GM11168 (cell line): ENCODE data around the gene MYMK.

Experiments
- in situ Hi-C: fragments of 300-500 bp; cut with MboI; formaldehyde crosslinking; loops from one replicate; pipeline ENCODE4 v1.12.0; 2022; ENCODE audit warnings: low sequenced_read_pairs; ENCODE audit not compliant: unreplicated experiment

The MYMK gene

GRCh38 chr9:133558191-133559126, 33.7 kb upstream of the MYMK start:
- in situ Hi-C loops, result no loop called here

- in situ Hi-C loops, result no loop called here
These were observed 32.8 kb upstream of the MYMK start for GRCh38 chr9:133557581-133557980.

- in situ Hi-C loops, result no loop called here
These were observed 31.6 kb upstream of the MYMK start for GRCh38 chr9:133556354-133556753.

- in situ Hi-C loops, result no loop called here
These were observed 30.0 kb upstream of the MYMK start for GRCh38 chr9:133554729-133555128.

GRCh38 chr9:133553973-133554713, 29.4 kb upstream of the MYMK start:
- in situ Hi-C loops, result no loop called here

GRCh38 chr9:133553123-133553522, 28.4 kb upstream of the MYMK start:
- in situ Hi-C loops, result no loop called here

GRCh38 chr9:133552236-133552635, 27.5 kb upstream of the MYMK start:
- in situ Hi-C loops, result no loop called here

GRCh38 chr9:133551446-133551845, 26.7 kb upstream of the MYMK start:
- in situ Hi-C loops, result no loop called here

- in situ Hi-C loops, result loop anchor here (25.0 kb wide), 1 partner anchor 465 kb away; no protein-coding TSS in a partner anchor
These were observed 22.4 kb upstream of the MYMK start for GRCh38 chr9:133547116-133547515.

- in situ Hi-C loops, result loop anchor here (25.0 kb wide), 1 partner anchor 466 kb away; no protein-coding TSS in a partner anchor
These were observed 21.5 kb upstream of the MYMK start for GRCh38 chr9:133546287-133546680.

- in situ Hi-C loops, result loop anchor here (25.0 kb wide), 1 partner anchor 467 kb away; no protein-coding TSS in a partner anchor
These were observed 20.9 kb upstream of the MYMK start for GRCh38 chr9:133545494-133546286.

- in situ Hi-C loops, result loop anchor here (25.0 kb wide), 1 partner anchor 468 kb away; no protein-coding TSS in a partner anchor
These were observed 19.2 kb upstream of the MYMK start for GRCh38 chr9:133543772-133544467.

- in situ Hi-C loops, result loop anchor here (25.0 kb wide), 1 partner anchor 470 kb away; no protein-coding TSS in a partner anchor
These were observed 17.2 kb upstream of the MYMK start for GRCh38 chr9:133542002-133542401.

GRCh38 chr9:133540698-133541025, 15.9 kb upstream of the MYMK start:
- in situ Hi-C loops, result loop anchor here (25.0 kb wide), 1 partner anchor 472 kb away; no protein-coding TSS in a partner anchor

GRCh38 chr9:133539991-133540697, 15.4 kb upstream of the MYMK start:
- in situ Hi-C loops, result loop anchor here (25.0 kb wide), 1 partner anchor 472 kb away; no protein-coding TSS in a partner anchor

GRCh38 chr9:133538851-133539833, 14.4 kb upstream of the MYMK start:
- in situ Hi-C loops, result loop anchor here (25.0 kb wide), 1 partner anchor 473 kb away; no protein-coding TSS in a partner anchor

GRCh38 chr9:133538176-133538575, 13.4 kb upstream of the MYMK start:
- in situ Hi-C loops, result loop anchor here (25.0 kb wide), 1 partner anchor 474 kb away; no protein-coding TSS in a partner anchor

GRCh38 chr9:133537257-133537656, 12.5 kb upstream of the MYMK start:
- in situ Hi-C loops, result loop anchor here (25.0 kb wide), 1 partner anchor 475 kb away; no protein-coding TSS in a partner anchor
